Daoy (cell line): ENCODE measurements around the gene SIM1. TPM values are rescaled to one million over a fixed set of nuclear protein-coding genes. Genes with fewer than 3 reads are reported as not detected.

Experiments
- DNase-seq: peaks from one replicate; pipeline ENCODE4 v3.0.0-alpha.2; 2015; ENCODE audit warnings: low read depth
- total RNA-seq: library from RNA; depleted of rRNA; stranded (reverse); fragments of >200 nt; shearing (Covaris generic); gene quantifications from 2 replicates; pipeline ENCODE4 v1.2.3, GENCODE V29; 2014

Gene SIM1
- total RNA-seq, 1 experiment from 2014 or later, result 0.51 TPM

- no peak for DNase-seq
Observed at GRCh38 chr6:100430962-100431361, 33.8 kb downstream of the SIM1 start.

GRCh38 chr6:100427452-100427851, 37.3 kb downstream of the SIM1 start:
- DNase-seq, result no peak

- DNase-seq, result no peak
Observed at GRCh38 chr6:100426744-100427338, 37.9 kb downstream of the SIM1 start.

- no peak for DNase-seq
Observed at GRCh38 chr6:100426241-100426640, 38.5 kb downstream of the SIM1 start.

- no peak for DNase-seq
Observed at GRCh38 chr6:100420711-100421110, 44.0 kb downstream of the SIM1 start.

- DNase-seq, result no peak
Observed at GRCh38 chr6:100417036-100417435, 47.7 kb downstream of the SIM1 start.

- DNase-seq, result no peak
Observed at GRCh38 chr6:100415768-100416167, 49.0 kb downstream of the SIM1 start.

GRCh38 chr6:100412872-100413271, 51.8 kb downstream of the SIM1 start:
- no peak for DNase-seq

GRCh38 chr6:100404051-100404450, 60.7 kb downstream of the SIM1 start:
- DNase-seq, result no peak

- DNase-seq, result no peak
Observed at GRCh38 chr6:100393493-100393892, 71.2 kb downstream of the SIM1 start.

GRCh38 chr6:100392423-100392822, 72.3 kb downstream of the SIM1 start:
- DNase-seq, result no peak

GRCh38 chr6:100388868-100389519, 75.7 kb downstream of the SIM1 start:
- DNase-seq, result no peak

- DNase-seq, result no peak
Observed at GRCh38 chr6:100382767-100383195, 81.9 kb downstream of the SIM1 start.

- DNase-seq, result no peak
Observed at GRCh38 chr6:100382031-100382430, 82.7 kb downstream of the SIM1 start.

- DNase-seq, result no peak
Observed at GRCh38 chr6:100381111-100381510, 83.6 kb downstream of the SIM1 start.

- DNase-seq, result no peak
Observed at GRCh38 chr6:100379386-100379785, 85.3 kb downstream of the SIM1 start.

GRCh38 chr6:100378576-100378975, 86.1 kb downstream of the SIM1 start:
- no peak for DNase-seq

GRCh38 chr6:100376103-100376502, 88.6 kb downstream of the SIM1 start:
- DNase-seq, result no peak

GRCh38 chr6:100372326-100373091, 92.2 kb downstream of the SIM1 start:
- DNase-seq, result no peak

GRCh38 chr6:100371591-100371990, 93.1 kb downstream of the SIM1 start:
- DNase-seq, result no peak

- no peak for DNase-seq
Observed at GRCh38 chr6:100370265-100370664, 94.5 kb downstream of the SIM1 start.

GRCh38 chr6:100366419-100366818, 98.3 kb downstream of the SIM1 start:
- peak; percentile 33 for DNase-seq

- no peak for DNase-seq
Observed at GRCh38 chr6:100363651-100364050, 101.1 kb downstream of the SIM1 start.
